Neural crest cell (in vitro differentiated cells): Measurements from ENCODE around the gene PIP5K1A. TPM values are rescaled to one million over a fixed set of nuclear protein-coding genes. Genes with fewer than 3 reads are reported as not detected.
A peak's percentile ranks its signal among the peaks of the same experiment; 100 is the strongest.
"Not testable (repeated sequence)": the region's sequence is repeated elsewhere in the genome, so short reads cannot be mapped to it uniquely, and the experiment has no call there.

ENCODE experiments used
- DNase-seq: peaks from one replicate; pipeline ENCODE4 v3.0.0; 2021; ENCODE audit warnings: low read depth, mixed read lengths, low spot score
- H3K27ac Mint-ChIP-seq: one replicate; pipeline ENCODE4 v1.8.0; 2021; ENCODE audit warnings: mild to moderate bottlenecking, mixed read lengths; ENCODE audit not compliant: unreplicated experiment
- H3K27me3 Mint-ChIP-seq: 2 replicates; pipeline ENCODE4 v1.8.0; 2021; ENCODE audit warnings: low read depth, mild to moderate bottlenecking, mixed read lengths
- H3K36me3 Mint-ChIP-seq: 2 replicates; pipeline ENCODE4 v1.8.0; 2021; ENCODE audit warnings: low read depth, mild to moderate bottlenecking, mixed read lengths
- H3K4me1 Mint-ChIP-seq: 2 replicates; pipeline ENCODE4 v1.8.0; 2021; ENCODE audit warnings: mixed read lengths
- H3K4me3 Mint-ChIP-seq: one replicate; pipeline ENCODE4 v1.8.0; 2021; ENCODE audit warnings: mild to moderate bottlenecking, mixed read lengths
- H3K9me3 Mint-ChIP-seq: 2 replicates; pipeline ENCODE4 v1.8.0; 2021; ENCODE audit warnings: mixed read lengths
- CTCF ChIP-seq: fragments of 200-600 bp; sonication (generic); conservative IDR thresholded peaks from 2 replicates; pipeline ENCODE4 v1.5.0; 2021; ENCODE audit warnings: antibody characterized with exemption, mild to moderate bottlenecking
- total RNA-seq: library from RNA; stranded (reverse); gene quantifications from 2 replicates; pipeline ENCODE4 v1.2.1, GENCODE V29; 2021

Gene PIP5K1A
- total RNA-seq, 1 donor from 2014 or later = 96.2 TPM

GRCh38 chr1:151184211-151184610 lies 14.1 kb upstream of the PIP5K1A start:
- Mint-ChIP-seq H3K27me3 (no peaks in the 10 kb centered on the region), H3K36me3 (peaks cover 26% of the 10 kb centered on the region), H3K4me1 (peaks cover 14% of the 10 kb centered on the region), H3K4me3 (no peak overlapping the region), H3K27ac (peak overlapping the region; percentile 38), H3K9me3 (no peaks in the 10 kb centered on the region)
- DNase-seq = no peak
- no peak for TF ChIP-seq CTCF

- no peak for TF ChIP-seq CTCF
- Mint-ChIP-seq H3K4me3 (peak overlapping the region; percentile 61), H3K36me3 (peaks cover 16% of the 10 kb centered on the region), H3K4me1 (peaks cover 26% of the 10 kb centered on the region), H3K9me3 (no peaks in the 10 kb centered on the region), H3K27ac (no peak overlapping the region), H3K27me3 (peaks cover 6% of the 10 kb centered on the region)
- no peak for DNase-seq
Observed at GRCh38 chr1:151187205-151187604, 11.1 kb upstream of the PIP5K1A start.

- Mint-ChIP-seq H3K27me3 (peaks cover 16% of the 10 kb centered on the region), H3K4me1 (peaks cover 26% of the 10 kb centered on the region), H3K4me3 (peak overlapping the region; percentile 100)
- not testable (repeated sequence) for DNase-seq, H3K27ac Mint-ChIP-seq, H3K9me3 Mint-ChIP-seq, H3K36me3 Mint-ChIP-seq
Observed at GRCh38 chr1:151188667-151189066, 9.7 kb upstream of the PIP5K1A start.

GRCh38 chr1:151189637-151190445 lies 8.5 kb upstream of the PIP5K1A start, which contains the start of gene VPS72:
Gene VPS72, minus strand, starts transcription at chr1:151190197. Its CDS starts 76 bp downstream, at chr1:151190121.
- DNase-seq = peak; percentile 67
- H3K27me3 Mint-ChIP-seq = peaks cover 22% of the 10 kb centered on the region

GRCh38 chr1:151192047-151192446 lies 6.3 kb upstream of the PIP5K1A start:
- Mint-ChIP-seq H3K4me3 (peak overlapping the region; percentile 19), H3K27ac (no peak overlapping the region), H3K4me1 (peaks cover 31% of the 10 kb centered on the region), H3K36me3 (no peaks in the 10 kb centered on the region), H3K27me3 (peaks cover 25% of the 10 kb centered on the region), H3K9me3 (no peaks in the 10 kb centered on the region)
- no peak for DNase-seq
- TF ChIP-seq CTCF = no peak

More at GRCh38 chr1:151189637-151190445, 8.5 kb upstream of the PIP5K1A start, which contains the start of gene VPS72:
- Mint-ChIP-seq H3K4me1 (peaks cover 26% of the 10 kb centered on the region), H3K4me3 (peak within 1 kb of the TSS; percentile 100), H3K36me3 (peaks cover 4% of the 10 kb centered on the region), H3K9me3 (no peaks in the 10 kb centered on the region), H3K27ac (peak within 1 kb of the TSS; percentile 99)
- TF ChIP-seq CTCF = no peak

- no peak overlapping the region for H3K4me3 Mint-ChIP-seq
- H3K27ac Mint-ChIP-seq = no peak overlapping the region
Observed at GRCh38 chr1:151193304-151193703, 5.0 kb upstream of the PIP5K1A start.

More at GRCh38 chr1:151193304-151193703, 5.0 kb upstream of the PIP5K1A start:
- no peak for TF ChIP-seq CTCF
- Mint-ChIP-seq H3K9me3 (no peaks in the 10 kb centered on the region), H3K4me1 (peaks cover 33% of the 10 kb centered on the region), H3K27me3 (peaks cover 25% of the 10 kb centered on the region), H3K36me3 (no peaks in the 10 kb centered on the region)
- no peak for DNase-seq
